ENCODE results near the gene CHRD. TPM values are rescaled to one million over a fixed set of nuclear protein-coding genes. Genes with fewer than 3 reads are reported as not detected.

Gene CHRD
- polyA plus RNA-seq, 1 of the 3 experiments (the other 2 are of a cell fraction) = 0.95 TPM

- Histone ChIP-seq H3F3A (replicated peaks; ENCODE audit: insufficient read depth) (no peaks in the 10 kb centered on the region), H3K4me2 (no peak overlapping the region), H3K36me3 (replicated peaks in 1 of 2; ENCODE audit: control insufficient read depth in 1 of 2, insufficient read depth in 2 of 2, low read length in 1 of 2) (peaks cover 3 to 43% of the 10 kb centered on the region in 2 experiments), H3K4me1 (ENCODE audit: control insufficient read depth in 1 of 2, insufficient read depth in 2 of 2, low read depth in 1 of 2, low read length in 1 of 2) (peaks cover 0 to 18% of the 10 kb centered on the region in 2 experiments; a peak in 1 of 4 replicates), H2AFZ (ENCODE audit: low read depth) (no peak overlapping the region), H3K27me3 (ENCODE audit: insufficient read depth) (no peaks in the 10 kb centered on the region), H3K79me2 (ENCODE audit: insufficient read depth) (no peaks in the 10 kb centered on the region), H3K27ac (ENCODE audit: low read depth in 2 of 2, low read length in 1 of 2) (no peak overlapping the region; a peak in 1 of 4 replicates), H4K20me1 (ENCODE audit: insufficient read depth) (no peaks in the 10 kb centered on the region), H3K9me2 (no peaks in the 10 kb centered on the region), H3K9me3 (no peaks in the 10 kb centered on the region), H3K9ac (no peak overlapping the region), H3K4me3 (ENCODE audit: low read depth in 2 of 2, low read length in 1 of 2) (peak overlapping the region in 1 of 2 experiments; percentile 39; a peak in 1 of 4 replicates)
- CTCF ChIA-PET = interaction anchor here (0.7 to 5.3 kb wide), 26 partner anchors 8 to 450 kb away, joined by 3 to 63 read pairs (median 4); partner anchors contain the start of genes CHRD, CLCN2, FAM131A and POLR2H
- POLR2A ChIA-PET = interaction anchor here (1.4 to 1.5 kb wide), 2 partner anchors 9 to 16 kb away, joined by 3 to 4 read pairs; no protein-coding TSS in a partner anchor
- peak; percentile 92 for DNase-seq
- 18% methylated on average over 5 of the region's 18 CpGs for WGBS (ENCODE audit: low lambda C conversion rate)
- 0 out of 2 replicates have a peak, but pooled peaks have one; percentile 23 for TF ChIP-seq RCOR1 (IDR thresholded peaks at IDR 0.05; ENCODE audit: low read length)
- TF ChIP-seq EZH2phosphoT487 (IDR thresholded peaks at IDR 0.05; ENCODE audit: borderline replicate concordance, low read depth) = no peak
- peak; percentile 43; the same call in 1 of the 2 replicates for TF ChIP-seq SMC3 (IDR thresholded peaks at IDR 0.05; ENCODE audit: low read depth, low read length)
- TF ChIP-seq RAD21 (IDR thresholded peaks at IDR 0.05; ENCODE audit: low read length) = peak; percentile 52
- no peak for TF ChIP-seq FOXM1 (IDR thresholded peaks at IDR 0.05; ENCODE audit: low read depth)
- TF ChIP-seq, protein P1, sequence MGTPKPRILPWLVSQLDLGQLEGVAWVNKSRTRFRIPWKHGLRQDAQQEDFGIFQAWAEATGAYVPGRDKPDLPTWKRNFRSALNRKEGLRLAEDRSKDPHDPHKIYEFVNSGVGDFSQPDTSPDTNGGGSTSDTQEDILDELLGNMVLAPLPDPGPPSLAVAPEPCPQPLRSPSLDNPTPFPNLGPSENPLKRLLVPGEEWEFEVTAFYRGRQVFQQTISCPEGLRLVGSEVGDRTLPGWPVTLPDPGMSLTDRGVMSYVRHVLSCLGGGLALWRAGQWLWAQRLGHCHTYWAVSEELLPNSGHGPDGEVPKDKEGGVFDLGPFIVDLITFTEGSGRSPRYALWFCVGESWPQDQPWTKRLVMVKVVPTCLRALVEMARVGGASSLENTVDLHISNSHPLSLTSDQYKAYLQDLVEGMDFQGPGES (IDR thresholded peaks at IDR 0.05; ENCODE audit: low read depth, low read length) = no peak
- peak; percentile 72 for TF ChIP-seq CTCF (IDR thresholded peaks at IDR 0.05)
- TF ChIP-seq JUND (IDR thresholded peaks at IDR 0.05) = no peak
Observed at GRCh38 chr3:184354121-184354728, 25.6 kb upstream of the CHRD start.

DNA sequence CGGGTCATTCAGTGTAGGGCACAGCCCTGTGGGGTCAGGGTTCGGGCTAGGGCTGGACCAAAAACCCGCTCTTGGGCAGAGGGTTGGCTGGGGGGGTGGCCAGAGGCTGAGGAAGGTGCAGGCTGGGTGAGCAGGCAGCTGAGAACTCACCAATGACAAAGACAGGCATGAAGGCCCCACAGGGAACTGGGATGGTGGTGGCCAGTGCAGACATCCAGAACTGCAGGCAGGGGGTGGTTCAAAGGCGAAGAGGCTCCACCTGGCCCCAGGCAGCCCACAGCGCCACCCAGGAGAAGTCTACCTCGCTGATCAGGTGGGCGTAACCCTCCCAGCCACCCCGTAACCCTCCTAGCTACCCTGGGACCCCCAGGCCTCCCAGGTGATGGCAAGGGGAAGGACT, 25.1 kb upstream of the CHRD start:
- Histone ChIP-seq H3K79me2 (ENCODE audit: insufficient read depth) (no peaks in the 10 kb centered on the region), H2AFZ (ENCODE audit: low read depth) (no peak overlapping the region), H3K4me2 (no peak overlapping the region), H4K20me1 (ENCODE audit: insufficient read depth) (no peaks in the 10 kb centered on the region), H3K9me2 (no peaks in the 10 kb centered on the region), H3K36me3 (replicated peaks in 1 of 2; ENCODE audit: control insufficient read depth in 1 of 2, insufficient read depth in 2 of 2, low read length in 1 of 2) (peaks cover under 1 to 43% of the 10 kb centered on the region in 2 experiments), H3K27ac (ENCODE audit: low read depth in 2 of 2, low read length in 1 of 2) (no peak overlapping the region; a peak in 1 of 4 replicates), H3K4me1 (ENCODE audit: control insufficient read depth in 1 of 2, insufficient read depth in 2 of 2, low read depth in 1 of 2, low read length in 1 of 2) (peaks cover 0 to 18% of the 10 kb centered on the region in 2 experiments; a peak in 1 of 4 replicates), H3K27me3 (ENCODE audit: insufficient read depth) (no peaks in the 10 kb centered on the region), H3F3A (replicated peaks; ENCODE audit: insufficient read depth) (no peaks in the 10 kb centered on the region), H3K9ac (no peak overlapping the region), H3K9me3 (no peaks in the 10 kb centered on the region), H3K4me3 (ENCODE audit: low read depth in 2 of 2, low read length in 1 of 2) (no peak overlapping the region)
- POLR2A ChIA-PET = interaction anchor here (1.4 to 1.5 kb wide), 2 partner anchors 9 to 16 kb away, joined by 3 to 4 read pairs; no protein-coding TSS in a partner anchor
- DNase-seq = no peak
- no peak for TF ChIP-seq MXI1 (IDR thresholded peaks at IDR 0.05; ENCODE audit: low read depth, low read length)
- TF ChIP-seq FOXJ3 (CRISPR knock-in tag; IDR thresholded peaks at IDR 0.05) = no peak
- TF ChIP-seq MEF2A (IDR thresholded peaks at IDR 0.05; ENCODE audit: borderline replicate concordance, low read depth) = no peak
- no peak for TF ChIP-seq SMC3 (IDR thresholded peaks at IDR 0.05; ENCODE audit: low read depth, low read length)
- 77% methylated on average over 4 of the region's 8 CpGs for WGBS (ENCODE audit: low lambda C conversion rate)
- CTCF ChIA-PET = interaction anchor here (0.7 to 5.3 kb wide), 12 partner anchors 10 to 419 kb away, joined by 3 to 63 read pairs (median 6); partner anchors contain the start of gene FAM131A
